Gastroesophageal sphincter (tissue), 3 donors: ENCODE data around the gene WBP2.

Source experiments
- POLR2AphosphoS5 ChIP-seq: sonication (generic); formaldehyde crosslinking; IDR thresholded peaks from one replicate; pipeline ENCODE4 v1.6.1; 2017; ENCODE audit warnings: antibody characterized with exemption
- TF ChIP-seq, protein P1 (sequence below), 4 experiments: fragments of 200-600 bp in 2 of 4; fragments of 450-650 bp in 2 of 4; sonication (generic) in 1 of 4; IDR thresholded peaks; one replicate each; pipeline ENCODE4 v1.5.1; 2017 to 2019; ENCODE audit warnings: antibody characterized with exemption in 4 of 4, mild to moderate bottlenecking in 2 of 4, moderate library complexity in 2 of 4

DNA sequence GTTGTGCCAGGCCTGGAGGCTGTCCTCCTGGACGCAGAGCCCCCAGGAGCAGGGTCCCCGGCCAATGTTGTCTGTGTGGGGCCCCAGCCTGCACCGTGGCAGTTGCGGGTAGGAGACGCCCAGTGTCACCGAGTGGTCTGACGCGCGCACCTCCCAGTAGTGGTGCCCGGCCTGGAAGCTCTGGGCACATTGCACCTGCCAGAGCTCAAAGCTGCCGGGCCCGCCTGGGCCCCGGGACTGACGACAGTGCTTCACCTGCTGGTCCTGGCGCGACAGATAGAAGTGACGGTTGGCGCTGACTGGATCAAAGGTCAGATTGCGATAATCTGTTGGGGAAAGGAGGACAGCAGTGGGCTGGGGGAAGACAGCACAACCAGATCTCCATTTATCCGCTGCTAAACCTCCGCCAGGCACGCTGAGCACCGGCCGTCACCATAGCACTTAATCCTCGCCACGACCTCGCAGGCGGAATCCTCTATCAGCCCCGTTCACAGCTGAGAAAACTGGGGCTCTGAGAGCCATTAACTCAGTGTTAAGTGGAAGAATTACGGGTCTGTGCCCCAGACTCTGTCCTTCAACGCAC is 36.0 kb upstream of the WBP2 start:
- TF ChIP-seq, protein P1, sequence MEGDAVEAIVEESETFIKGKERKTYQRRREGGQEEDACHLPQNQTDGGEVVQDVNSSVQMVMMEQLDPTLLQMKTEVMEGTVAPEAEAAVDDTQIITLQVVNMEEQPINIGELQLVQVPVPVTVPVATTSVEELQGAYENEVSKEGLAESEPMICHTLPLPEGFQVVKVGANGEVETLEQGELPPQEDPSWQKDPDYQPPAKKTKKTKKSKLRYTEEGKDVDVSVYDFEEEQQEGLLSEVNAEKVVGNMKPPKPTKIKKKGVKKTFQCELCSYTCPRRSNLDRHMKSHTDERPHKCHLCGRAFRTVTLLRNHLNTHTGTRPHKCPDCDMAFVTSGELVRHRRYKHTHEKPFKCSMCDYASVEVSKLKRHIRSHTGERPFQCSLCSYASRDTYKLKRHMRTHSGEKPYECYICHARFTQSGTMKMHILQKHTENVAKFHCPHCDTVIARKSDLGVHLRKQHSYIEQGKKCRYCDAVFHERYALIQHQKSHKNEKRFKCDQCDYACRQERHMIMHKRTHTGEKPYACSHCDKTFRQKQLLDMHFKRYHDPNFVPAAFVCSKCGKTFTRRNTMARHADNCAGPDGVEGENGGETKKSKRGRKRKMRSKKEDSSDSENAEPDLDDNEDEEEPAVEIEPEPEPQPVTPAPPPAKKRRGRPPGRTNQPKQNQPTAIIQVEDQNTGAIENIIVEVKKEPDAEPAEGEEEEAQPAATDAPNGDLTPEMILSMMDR (IDR thresholded peaks at IDR 0.05): no peak
- TF ChIP-seq POLR2AphosphoS5: no peak
